Neural cell (in vitro differentiated cells): ENCODE data around the gene VPS33B. TPM values are rescaled to one million over a fixed set of nuclear protein-coding genes. Genes with fewer than 3 reads are reported as not detected.

Experiments
- H2AFZ ChIP-seq: fragments of 200-600, 300-800 bp; sonication (generic), shearing (Covaris generic); 2 replicates; pipeline ENCODE4 v1.6.0; 2014; ENCODE audit warnings: low read depth, mild to moderate bottlenecking, antibody characterized with exemption, low read length, moderate library complexity
- H3F3A ChIP-seq: fragments of 200-600 bp; shearing (Covaris generic); 2 replicates; pipeline ENCODE4 v1.6.1; 2016; ENCODE audit warnings: mild to moderate bottlenecking, moderate library complexity, mixed read lengths, antibody characterized with exemption, low read length; ENCODE audit not compliant: insufficient read depth, poor library complexity, severe bottlenecking
- H3K27ac ChIP-seq: fragments of 200-600, 300-800 bp; sonication (generic), shearing (Covaris generic); 2 replicates; pipeline ENCODE4 v1.5.1; 2014; ENCODE audit warnings: mild to moderate bottlenecking, low read length, moderate library complexity
- H3K27me3 ChIP-seq: fragments of 300-800, 200-600 bp; sonication (generic), shearing (Covaris generic); 2 replicates; pipeline ENCODE4 v1.6.0; 2014; ENCODE audit warnings: mild to moderate bottlenecking, low read depth, low read length, moderate library complexity; ENCODE audit not compliant: insufficient read depth
- H3K36me3 ChIP-seq: fragments of 300-800, 200-600 bp; sonication (generic), shearing (Covaris generic); 2 replicates; pipeline ENCODE4 v1.5.1; 2014; ENCODE audit warnings: mild to moderate bottlenecking, antibody characterized with exemption, low read length, moderate library complexity; ENCODE audit not compliant: insufficient read depth
- H3K4me2 ChIP-seq: fragments of 300-800, 200-600 bp; sonication (generic), shearing (Covaris generic); 2 replicates; pipeline ENCODE4 v1.6.0; 2014; ENCODE audit warnings: mild to moderate bottlenecking, low read length
- H3K4me3 ChIP-seq: fragments of 300-800, 200-600 bp; sonication (generic), shearing (Covaris generic); 2 replicates; pipeline ENCODE4 v1.5.1; 2014; ENCODE audit warnings: mild to moderate bottlenecking, low read length, moderate library complexity
- H3K79me2 ChIP-seq: fragments of 200-600 bp; shearing (Covaris generic); replicated peaks from 2 replicates; pipeline ENCODE4 v1.6.0; 2014; ENCODE audit warnings: mild to moderate bottlenecking, low read length, moderate library complexity; ENCODE audit not compliant: insufficient read depth
- H3K9ac ChIP-seq: fragments of 300-800, 200-600 bp; sonication (generic), shearing (Covaris generic); 2 replicates; pipeline ENCODE4 v1.6.1; 2016; ENCODE audit warnings: mild to moderate bottlenecking, low read length, mixed read lengths
- H3K9me2 ChIP-seq: fragments of 200-600 bp; shearing (Covaris generic); 2 replicates; pipeline ENCODE4 v1.6.1; 2016; ENCODE audit warnings: mild to moderate bottlenecking, low read length, mixed read lengths; ENCODE audit not compliant: insufficient read depth
- H3K9me3 ChIP-seq: fragments of 200-600, 300-800 bp; sonication (generic), shearing (Covaris generic); 2 replicates; pipeline ENCODE4 v1.6.1; 2016; ENCODE audit warnings: mild to moderate bottlenecking, mixed run types, low read length, moderate library complexity, mixed read lengths
- H4K20me1 ChIP-seq: fragments of 200-600 bp; shearing (Covaris generic); 2 replicates; pipeline ENCODE4 v1.6.1; 2016; ENCODE audit warnings: mild to moderate bottlenecking, mixed run types; ENCODE audit not compliant: insufficient read depth
- EP300 ChIP-seq: fragments of 450-650 bp; conservative IDR thresholded peaks from 2 replicates; pipeline ENCODE4 v1.6.1; 2014; ENCODE audit warnings: antibody characterized with exemption, mild to moderate bottlenecking, moderate library complexity; ENCODE audit not compliant: poor library complexity, severe bottlenecking
- EZH2 ChIP-seq: fragments of 200-600, 300-800 bp; shearing (Covaris generic), sonication (generic); IDR thresholded peaks from 2 replicates; pipeline ENCODE4 v1.6.1; 2014; ENCODE audit warnings: antibody characterized with exemption, low read length, borderline replicate concordance, mild to moderate bottlenecking; ENCODE audit not compliant: insufficient read depth, poor library complexity, severe bottlenecking
- MXI1 ChIP-seq: fragments of 450-650 bp; conservative IDR thresholded peaks from 2 replicates; pipeline ENCODE4 v1.6.1; 2014; ENCODE audit warnings: antibody characterized with exemption, mild to moderate bottlenecking; ENCODE audit not compliant: poor library complexity, severe bottlenecking
- POLR2AphosphoS5 ChIP-seq: IDR thresholded peaks from 2 replicates; pipeline ENCODE4 v1.6.1; 2012
- RAD21 ChIP-seq: fragments of 450-650 bp; conservative IDR thresholded peaks from 2 replicates; pipeline ENCODE4 v1.6.1; 2014; ENCODE audit warnings: antibody characterized with exemption, mild to moderate bottlenecking, moderate library complexity
- SMC3 ChIP-seq: fragments of 450-650 bp; conservative IDR thresholded peaks from 2 replicates; pipeline ENCODE4 v1.6.1; 2014; ENCODE audit warnings: antibody characterized with exemption, mild to moderate bottlenecking, moderate library complexity; ENCODE audit not compliant: poor library complexity
- TAF1 ChIP-seq: IDR thresholded peaks from 2 replicates; pipeline ENCODE4 v1.6.1; 2012; ENCODE audit warnings: low read depth
- polyA plus RNA-seq: library from polyadenylated mRNA; depleted of rRNA; stranded (reverse); fragments of >200 nt; gene quantifications from 2 replicates; pipeline ENCODE4 v1.2.3, GENCODE V29; 2014
- TF ChIP-seq, protein P1 (sequence below): fragments of 450-650 bp; IDR thresholded peaks from 2 replicates; pipeline ENCODE4 v1.5.1; 2014; ENCODE audit warnings: antibody characterized with exemption, mild to moderate bottlenecking, moderate library complexity; ENCODE audit not compliant: poor library complexity, severe bottlenecking
- TF ChIP-seq, protein P2 (sequence below): IDR thresholded peaks from 2 replicates; pipeline ENCODE4 v1.6.1; 2012; ENCODE audit warnings: borderline replicate concordance

Gene VPS33B
- polyA plus RNA-seq, 1 donor from 2014 or later, result 54.9 TPM

- Histone ChIP-seq H3K27me3 (no peaks in the 10 kb centered on the region), H3K9ac (peak overlapping the region; percentile 92), H3K9me3 (no peaks in the 10 kb centered on the region), H3K27ac (peak overlapping the region; percentile 82), H2AFZ (peak overlapping the region; percentile 86), H3K36me3 (no peaks in the 10 kb centered on the region), H3K79me2 (peaks cover 31% of the 10 kb centered on the region), H3K4me3 (peak overlapping the region; percentile 98), H3K9me2 (no peaks in the 10 kb centered on the region), H4K20me1 (no peaks in the 10 kb centered on the region), H3K4me2 (peak overlapping the region; percentile 77), H3F3A (no peaks in the 10 kb centered on the region)
- TF ChIP-seq POLR2AphosphoS5, result no peak
- no peak for TF ChIP-seq EP300
- TF ChIP-seq MXI1, result no peak
- TF ChIP-seq, protein P1, sequence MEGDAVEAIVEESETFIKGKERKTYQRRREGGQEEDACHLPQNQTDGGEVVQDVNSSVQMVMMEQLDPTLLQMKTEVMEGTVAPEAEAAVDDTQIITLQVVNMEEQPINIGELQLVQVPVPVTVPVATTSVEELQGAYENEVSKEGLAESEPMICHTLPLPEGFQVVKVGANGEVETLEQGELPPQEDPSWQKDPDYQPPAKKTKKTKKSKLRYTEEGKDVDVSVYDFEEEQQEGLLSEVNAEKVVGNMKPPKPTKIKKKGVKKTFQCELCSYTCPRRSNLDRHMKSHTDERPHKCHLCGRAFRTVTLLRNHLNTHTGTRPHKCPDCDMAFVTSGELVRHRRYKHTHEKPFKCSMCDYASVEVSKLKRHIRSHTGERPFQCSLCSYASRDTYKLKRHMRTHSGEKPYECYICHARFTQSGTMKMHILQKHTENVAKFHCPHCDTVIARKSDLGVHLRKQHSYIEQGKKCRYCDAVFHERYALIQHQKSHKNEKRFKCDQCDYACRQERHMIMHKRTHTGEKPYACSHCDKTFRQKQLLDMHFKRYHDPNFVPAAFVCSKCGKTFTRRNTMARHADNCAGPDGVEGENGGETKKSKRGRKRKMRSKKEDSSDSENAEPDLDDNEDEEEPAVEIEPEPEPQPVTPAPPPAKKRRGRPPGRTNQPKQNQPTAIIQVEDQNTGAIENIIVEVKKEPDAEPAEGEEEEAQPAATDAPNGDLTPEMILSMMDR, result no peak
- TF ChIP-seq EZH2, result no peak
- TF ChIP-seq SMC3, result no peak
- TF ChIP-seq TAF1, result no peak
- TF ChIP-seq RAD21, result no peak
- TF ChIP-seq, protein P2, sequence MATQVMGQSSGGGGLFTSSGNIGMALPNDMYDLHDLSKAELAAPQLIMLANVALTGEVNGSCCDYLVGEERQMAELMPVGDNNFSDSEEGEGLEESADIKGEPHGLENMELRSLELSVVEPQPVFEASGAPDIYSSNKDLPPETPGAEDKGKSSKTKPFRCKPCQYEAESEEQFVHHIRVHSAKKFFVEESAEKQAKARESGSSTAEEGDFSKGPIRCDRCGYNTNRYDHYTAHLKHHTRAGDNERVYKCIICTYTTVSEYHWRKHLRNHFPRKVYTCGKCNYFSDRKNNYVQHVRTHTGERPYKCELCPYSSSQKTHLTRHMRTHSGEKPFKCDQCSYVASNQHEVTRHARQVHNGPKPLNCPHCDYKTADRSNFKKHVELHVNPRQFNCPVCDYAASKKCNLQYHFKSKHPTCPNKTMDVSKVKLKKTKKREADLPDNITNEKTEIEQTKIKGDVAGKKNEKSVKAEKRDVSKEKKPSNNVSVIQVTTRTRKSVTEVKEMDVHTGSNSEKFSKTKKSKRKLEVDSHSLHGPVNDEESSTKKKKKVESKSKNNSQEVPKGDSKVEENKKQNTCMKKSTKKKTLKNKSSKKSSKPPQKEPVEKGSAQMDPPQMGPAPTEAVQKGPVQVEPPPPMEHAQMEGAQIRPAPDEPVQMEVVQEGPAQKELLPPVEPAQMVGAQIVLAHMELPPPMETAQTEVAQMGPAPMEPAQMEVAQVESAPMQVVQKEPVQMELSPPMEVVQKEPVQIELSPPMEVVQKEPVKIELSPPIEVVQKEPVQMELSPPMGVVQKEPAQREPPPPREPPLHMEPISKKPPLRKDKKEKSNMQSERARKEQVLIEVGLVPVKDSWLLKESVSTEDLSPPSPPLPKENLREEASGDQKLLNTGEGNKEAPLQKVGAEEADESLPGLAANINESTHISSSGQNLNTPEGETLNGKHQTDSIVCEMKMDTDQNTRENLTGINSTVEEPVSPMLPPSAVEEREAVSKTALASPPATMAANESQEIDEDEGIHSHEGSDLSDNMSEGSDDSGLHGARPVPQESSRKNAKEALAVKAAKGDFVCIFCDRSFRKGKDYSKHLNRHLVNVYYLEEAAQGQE, result no peak
These were observed 799 bp downstream of the VPS33B start for GRCh38 chr15:91021516-91022074.

GRCh38 chr15:91018158-91018557 is 4.2 kb downstream of the VPS33B start:
- H3K79me2 ChIP-seq, result peaks cover 31% of the 10 kb centered on the region
- no peak overlapping the region for H3K9ac ChIP-seq

More at GRCh38 chr15:91018158-91018557, 4.2 kb downstream of the VPS33B start:
- Histone ChIP-seq H3K27ac (no peak overlapping the region), H3K9me2 (no peaks in the 10 kb centered on the region), H3K4me2 (no peak overlapping the region), H4K20me1 (no peaks in the 10 kb centered on the region), H3K4me3 (no peak overlapping the region), H3F3A (no peaks in the 10 kb centered on the region), H3K9me3 (no peaks in the 10 kb centered on the region), H3K36me3 (no peaks in the 10 kb centered on the region), H2AFZ (no peak overlapping the region), H3K27me3 (no peaks in the 10 kb centered on the region)
- TF ChIP-seq EZH2 (no peak), MXI1 (no peak)
